ENCODE data around the gene C15orf61. TPM values are rescaled to one million over a fixed set of nuclear protein-coding genes. Genes with fewer than 3 reads are reported as not detected.

C15orf61 gene
- total and polyA plus RNA-seq, 2 of the 13 experiments (the other 11 are each of a cell fraction or from before 2014, with no cell fraction given) = 2.1 to 6.6 TPM

DNA sequence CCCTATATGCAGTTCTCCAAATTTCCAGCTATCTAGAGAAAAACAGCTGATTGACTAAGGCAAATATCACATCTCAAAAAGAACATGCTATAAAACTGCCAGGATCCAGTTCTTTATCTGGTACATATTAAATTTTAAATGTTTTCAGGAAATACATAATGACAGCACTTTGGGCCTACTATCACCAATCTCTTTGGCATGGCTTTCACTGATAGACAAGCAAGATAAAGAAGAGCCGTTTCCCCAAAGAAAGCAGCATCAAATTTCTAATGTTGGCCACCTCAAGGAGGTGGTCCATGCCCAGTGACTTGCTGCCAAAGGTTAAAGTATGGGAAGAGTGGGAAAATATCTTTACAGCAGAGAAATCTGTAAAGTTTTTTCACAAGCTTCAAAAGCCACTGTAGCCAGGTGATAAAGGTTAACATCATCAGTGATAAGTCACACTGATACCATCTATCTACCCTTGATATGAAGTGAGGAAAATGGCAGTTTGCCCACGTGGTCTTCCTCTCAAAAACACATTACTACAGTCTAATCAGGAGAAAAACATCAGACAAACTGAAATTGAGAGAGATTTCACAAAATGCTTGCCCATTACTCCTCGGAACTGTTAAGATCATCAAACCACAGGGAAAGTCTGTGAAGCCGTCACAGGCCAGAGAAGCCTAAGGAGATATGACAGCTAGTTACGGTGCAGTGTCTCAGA lies 46.4 kb upstream of the C15orf61 start:
- H3K79me2 ChIP-seq (ENCODE audit: insufficient read depth, low read length) = no peaks in the 10 kb centered on the region
- no peak overlapping the region for H2AFZ ChIP-seq (ENCODE audit: low read length)
- no peaks in the 10 kb centered on the region for H4K20me1 ChIP-seq (ENCODE audit: insufficient read depth, low read length)
- CTCF ChIA-PET (ENCODE audit: low intra/inter-chr PET ratio, low total read pairs) = no interaction called here
- WGBS (ENCODE audit: low lambda C conversion rate) = 78% methylated on average over 5 of the region's 5 CpGs
- no peaks in the 10 kb centered on the region for H3K4me1 ChIP-seq (ENCODE audit: insufficient read depth, low read length)
- no peaks in the 10 kb centered on the region for H3K9me3 ChIP-seq (ENCODE audit: low read length)
- DNase-seq (ENCODE audit: low spot score) (no peak), FAIRE-seq (no peak), ATAC-seq (no peak)
- BruUV-seq (replicated peaks) = no TSS peak
- no peaks in the 10 kb centered on the region for H3K27me3 ChIP-seq (ENCODE audit: control insufficient read depth in 1 of 2, insufficient read depth in 2 of 2, low read length in 2 of 2)
- H3K27ac ChIP-seq (ENCODE audit: extremely low read length, insufficient read depth, low read length) = no peak overlapping the region
- in situ Hi-C loops (cut with HindIII; ENCODE audit: extremely low pct_ligation_motif_present, low pct_unique_long_range_greater_than_20kb) = no loop called here
- H3K36me3 ChIP-seq (replicated peaks in 1 of 2; ENCODE audit: control insufficient read depth in 1 of 2, insufficient read depth in 2 of 2, low read length in 2 of 2) = no peaks in the 10 kb centered on the region
- no peak overlapping the region for H3K4me3 ChIP-seq (replicated peaks in 1 of 3; ENCODE audit: insufficient read depth in 1 of 3, low read depth in 2 of 3, low read length in 3 of 3)
- H3K4me2 ChIP-seq (ENCODE audit: low read depth, low read length) = no peak overlapping the region
- POLR2A ChIA-PET = no interaction called here
- H3K9ac ChIP-seq (ENCODE audit: insufficient read depth, low read depth, low read length) = no peak overlapping the region
- intact Hi-C loops (cut with micrococcal nuclease; ENCODE audit: unreplicated experiment) = no loop called here
- TF ChIP-seq ISX (CRISPR knock-in tag; conservative IDR thresholded peaks at IDR 0.05) (no peak), MED8 (CRISPR knock-in tag; IDR thresholded peaks at IDR 0.05; ENCODE audit: insufficient replicate concordance) (no peak), NR2F2 (IDR thresholded peaks at IDR 0.05; ENCODE audit: borderline replicate concordance, low read depth) (no peak), PRMT3 (CRISPR knock-in tag; IDR thresholded peaks at IDR 0.05; ENCODE audit: borderline replicate concordance, low read depth) (no peak), ZNF549 (CRISPR knock-in tag; IDR thresholded peaks at IDR 0.05) (no peak), JARID2 (CRISPR knock-in tag; IDR thresholded peaks at IDR 0.05; ENCODE audit: insufficient replicate concordance) (no peak), XRCC5 (optimal IDR thresholded peaks at IDR 0.05; ENCODE audit: low read length) (no peak), ZNF543 (CRISPR knock-in tag; IDR thresholded peaks at IDR 0.05) (no peak), MIER2 (CRISPR knock-in tag; IDR thresholded peaks at IDR 0.05) (no peak), BCL6 (CRISPR knock-in tag; IDR thresholded peaks at IDR 0.05) (no peak), PPARG (CRISPR knock-in tag; conservative IDR thresholded peaks at IDR 0.05) (no peak)
- TF ChIP-seq, protein P1, sequence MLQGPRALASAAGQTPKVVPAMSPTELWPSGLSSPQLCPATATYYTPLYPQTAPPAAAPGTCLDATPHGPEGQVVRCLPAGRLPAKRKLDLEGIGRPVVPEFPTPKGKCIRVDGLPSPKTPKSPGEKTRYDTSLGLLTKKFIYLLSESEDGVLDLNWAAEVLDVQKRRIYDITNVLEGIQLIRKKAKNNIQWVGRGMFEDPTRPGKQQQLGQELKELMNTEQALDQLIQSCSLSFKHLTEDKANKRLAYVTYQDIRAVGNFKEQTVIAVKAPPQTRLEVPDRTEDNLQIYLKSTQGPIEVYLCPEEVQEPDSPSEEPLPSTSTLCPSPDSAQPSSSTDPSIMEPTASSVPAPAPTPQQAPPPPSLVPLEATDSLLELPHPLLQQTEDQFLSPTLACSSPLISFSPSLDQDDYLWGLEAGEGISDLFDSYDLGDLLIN (CRISPR knock-in tag; IDR thresholded peaks at IDR 0.05; ENCODE audit: borderline replicate concordance) = no peak
- TF ChIP-seq, protein P2, sequence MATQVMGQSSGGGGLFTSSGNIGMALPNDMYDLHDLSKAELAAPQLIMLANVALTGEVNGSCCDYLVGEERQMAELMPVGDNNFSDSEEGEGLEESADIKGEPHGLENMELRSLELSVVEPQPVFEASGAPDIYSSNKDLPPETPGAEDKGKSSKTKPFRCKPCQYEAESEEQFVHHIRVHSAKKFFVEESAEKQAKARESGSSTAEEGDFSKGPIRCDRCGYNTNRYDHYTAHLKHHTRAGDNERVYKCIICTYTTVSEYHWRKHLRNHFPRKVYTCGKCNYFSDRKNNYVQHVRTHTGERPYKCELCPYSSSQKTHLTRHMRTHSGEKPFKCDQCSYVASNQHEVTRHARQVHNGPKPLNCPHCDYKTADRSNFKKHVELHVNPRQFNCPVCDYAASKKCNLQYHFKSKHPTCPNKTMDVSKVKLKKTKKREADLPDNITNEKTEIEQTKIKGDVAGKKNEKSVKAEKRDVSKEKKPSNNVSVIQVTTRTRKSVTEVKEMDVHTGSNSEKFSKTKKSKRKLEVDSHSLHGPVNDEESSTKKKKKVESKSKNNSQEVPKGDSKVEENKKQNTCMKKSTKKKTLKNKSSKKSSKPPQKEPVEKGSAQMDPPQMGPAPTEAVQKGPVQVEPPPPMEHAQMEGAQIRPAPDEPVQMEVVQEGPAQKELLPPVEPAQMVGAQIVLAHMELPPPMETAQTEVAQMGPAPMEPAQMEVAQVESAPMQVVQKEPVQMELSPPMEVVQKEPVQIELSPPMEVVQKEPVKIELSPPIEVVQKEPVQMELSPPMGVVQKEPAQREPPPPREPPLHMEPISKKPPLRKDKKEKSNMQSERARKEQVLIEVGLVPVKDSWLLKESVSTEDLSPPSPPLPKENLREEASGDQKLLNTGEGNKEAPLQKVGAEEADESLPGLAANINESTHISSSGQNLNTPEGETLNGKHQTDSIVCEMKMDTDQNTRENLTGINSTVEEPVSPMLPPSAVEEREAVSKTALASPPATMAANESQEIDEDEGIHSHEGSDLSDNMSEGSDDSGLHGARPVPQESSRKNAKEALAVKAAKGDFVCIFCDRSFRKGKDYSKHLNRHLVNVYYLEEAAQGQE (IDR thresholded peaks at IDR 0.05; ENCODE audit: borderline replicate concordance in 1 of 2, low read depth in 1 of 2, low read length in 2 of 2) = no peak
- TF ChIP-seq, protein P3, sequence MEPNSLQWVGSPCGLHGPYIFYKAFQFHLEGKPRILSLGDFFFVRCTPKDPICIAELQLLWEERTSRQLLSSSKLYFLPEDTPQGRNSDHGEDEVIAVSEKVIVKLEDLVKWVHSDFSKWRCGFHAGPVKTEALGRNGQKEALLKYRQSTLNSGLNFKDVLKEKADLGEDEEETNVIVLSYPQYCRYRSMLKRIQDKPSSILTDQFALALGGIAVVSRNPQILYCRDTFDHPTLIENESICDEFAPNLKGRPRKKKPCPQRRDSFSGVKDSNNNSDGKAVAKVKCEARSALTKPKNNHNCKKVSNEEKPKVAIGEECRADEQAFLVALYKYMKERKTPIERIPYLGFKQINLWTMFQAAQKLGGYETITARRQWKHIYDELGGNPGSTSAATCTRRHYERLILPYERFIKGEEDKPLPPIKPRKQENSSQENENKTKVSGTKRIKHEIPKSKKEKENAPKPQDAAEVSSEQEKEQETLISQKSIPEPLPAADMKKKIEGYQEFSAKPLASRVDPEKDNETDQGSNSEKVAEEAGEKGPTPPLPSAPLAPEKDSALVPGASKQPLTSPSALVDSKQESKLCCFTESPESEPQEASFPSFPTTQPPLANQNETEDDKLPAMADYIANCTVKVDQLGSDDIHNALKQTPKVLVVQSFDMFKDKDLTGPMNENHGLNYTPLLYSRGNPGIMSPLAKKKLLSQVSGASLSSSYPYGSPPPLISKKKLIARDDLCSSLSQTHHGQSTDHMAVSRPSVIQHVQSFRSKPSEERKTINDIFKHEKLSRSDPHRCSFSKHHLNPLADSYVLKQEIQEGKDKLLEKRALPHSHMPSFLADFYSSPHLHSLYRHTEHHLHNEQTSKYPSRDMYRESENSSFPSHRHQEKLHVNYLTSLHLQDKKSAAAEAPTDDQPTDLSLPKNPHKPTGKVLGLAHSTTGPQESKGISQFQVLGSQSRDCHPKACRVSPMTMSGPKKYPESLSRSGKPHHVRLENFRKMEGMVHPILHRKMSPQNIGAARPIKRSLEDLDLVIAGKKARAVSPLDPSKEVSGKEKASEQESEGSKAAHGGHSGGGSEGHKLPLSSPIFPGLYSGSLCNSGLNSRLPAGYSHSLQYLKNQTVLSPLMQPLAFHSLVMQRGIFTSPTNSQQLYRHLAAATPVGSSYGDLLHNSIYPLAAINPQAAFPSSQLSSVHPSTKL (CRISPR knock-in tag; IDR thresholded peaks at IDR 0.05) = no peak
- TF ChIP-seq, protein P4, sequence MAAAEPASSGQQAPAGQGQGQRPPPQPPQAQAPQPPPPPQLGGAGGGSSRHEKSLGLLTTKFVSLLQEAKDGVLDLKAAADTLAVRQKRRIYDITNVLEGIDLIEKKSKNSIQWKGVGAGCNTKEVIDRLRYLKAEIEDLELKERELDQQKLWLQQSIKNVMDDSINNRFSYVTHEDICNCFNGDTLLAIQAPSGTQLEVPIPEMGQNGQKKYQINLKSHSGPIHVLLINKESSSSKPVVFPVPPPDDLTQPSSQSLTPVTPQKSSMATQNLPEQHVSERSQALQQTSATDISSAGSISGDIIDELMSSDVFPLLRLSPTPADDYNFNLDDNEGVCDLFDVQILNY (CRISPR knock-in tag; conservative IDR thresholded peaks at IDR 0.05) = no peak
